ENCODE measurements around the gene HIC2.

DNA sequence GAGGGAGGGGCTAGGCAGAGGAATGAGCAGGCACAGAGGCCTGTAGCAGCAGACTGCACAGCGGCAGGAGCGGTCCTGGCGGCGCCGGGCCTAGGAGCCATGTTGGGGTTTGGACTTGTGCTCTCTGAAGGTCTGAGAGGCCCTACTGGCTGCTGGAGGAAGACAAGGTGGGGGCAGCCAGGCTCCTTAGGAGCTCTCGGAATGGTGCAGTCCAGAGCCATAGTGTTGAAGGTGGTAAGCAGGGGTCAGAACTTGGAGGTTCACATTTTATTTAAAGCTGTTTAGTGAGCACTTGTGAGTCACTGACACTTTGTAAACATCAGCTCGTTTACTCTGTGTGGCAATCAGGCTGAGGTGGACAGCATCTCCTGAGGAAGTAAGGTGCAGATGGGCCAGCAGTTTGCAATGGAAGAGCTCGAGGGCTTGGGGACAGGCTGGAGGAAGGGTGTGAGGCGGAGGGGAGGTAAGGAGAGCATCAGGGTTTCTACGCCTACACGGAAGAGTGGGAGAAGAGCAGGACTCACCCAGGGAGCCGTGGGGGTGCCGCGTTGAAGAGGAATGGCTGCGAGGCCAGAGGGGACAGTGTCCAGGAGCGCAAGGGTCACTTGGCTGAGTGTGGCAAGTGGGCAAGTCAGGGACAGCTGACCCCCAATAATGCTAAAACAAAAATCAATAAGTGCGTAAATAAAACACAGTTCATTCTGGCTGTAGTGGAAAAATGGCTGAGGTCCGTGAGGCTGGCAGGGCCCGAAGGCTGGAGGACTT is 40.0 kb downstream of the HIC2 start:
- TF ChIP-seq SP1 (IDR thresholded peaks at IDR 0.05) (no peak), TARDBP (IDR thresholded peaks at IDR 0.05) (no peak), L3MBTL2 (conservative IDR thresholded peaks at IDR 0.05) (no peak), FOXM1 (IDR thresholded peaks at IDR 0.05; ENCODE audit: borderline replicate concordance) (no peak), SUZ12 (IDR thresholded peaks at IDR 0.05) (no peak), ZNF384 (IDR thresholded peaks at IDR 0.05) (no peak), HDGF (IDR thresholded peaks at IDR 0.05; ENCODE audit: borderline replicate concordance) (no peak)

Measured in HEK293T (cell line).